K562 (cell line): ENCODE results near the gene PLCD1. TPM values are rescaled to one million over a fixed set of nuclear protein-coding genes. Genes with fewer than 3 reads are reported as not detected.
A peak's percentile ranks its signal among the peaks of the same experiment; 100 is the strongest.

Experiments
- ATAC-seq: fragments of 200-7000 bp; cut with Tn5 transposase; 3 replicates; pipeline ENCODE4 v1.9.1; 2020; ENCODE audit warnings: moderate library complexity
- BruUV-seq: library from RNA; stranded (reverse); fragments of 400-500 nt; replicated peaks from 2 replicates; lab custom pipeline; 2021; lab: Mats Ljungman, UMichigan
- CTCF ChIA-PET: fragments of 300-600 bp; formaldehyde crosslinking; extraction: SDS; loops from one replicate; lab custom pipeline; 2021; ENCODE audit warnings: low intra/inter-chr PET ratio; lab: Yijun Ruan, JAX
- POLR2A ChIA-PET: fragments of 300-600, 350-650 bp; sonication (Branson Sonifier 250); formaldehyde crosslinking; extraction: SDS; loops from one replicate; lab custom pipeline; 2021; ENCODE audit warnings: antibody characterized with exemption, inconsistent platforms; lab: Yijun Ruan, JAX
- DNase-seq, 4 experiments: peaks; one replicate each; pipeline versions ENCODE4 v3.0.0 to v3.0.0-alpha.2; 2011 to 2018; ENCODE audit warnings: low spot score in 3 of 4, mixed read lengths in 3 of 4; ENCODE audit errors: extremely low read depth in 1 of 4
- FAIRE-seq: peaks from 2 replicates; lab custom pipeline; 2011; peaks lifted over from hg19 to GRCh38; lab: Jason Lieb, UNC
- H2AFZ ChIP-seq: 2 replicates; pipeline ENCODE4 v1.6.0; 2011; ENCODE audit warnings: low read depth, low read length, control low read depth, inconsistent platforms
- H3K27ac ChIP-seq: fragments of 200-600 bp; 3 replicates; pipeline ENCODE4 v1.8.0; 2011; ENCODE audit warnings: low read depth, mild to moderate bottlenecking, control low read depth, inconsistent platforms, low read length, moderate library complexity, mixed read lengths; ENCODE audit errors: extremely low read depth
- H3K27me3 ChIP-seq, 2 experiments: fragments of 300-600 bp in 1 of 2; 2 replicates in 1 of 2; 3 replicates in 1 of 2; pipeline versions ENCODE4 v1.6.0 to v1.8.0; 2011; ENCODE audit warnings: inconsistent platforms in 2 of 2, low read length in 2 of 2, mild to moderate bottlenecking in 1 of 2, mixed read lengths in 1 of 2, moderate library complexity in 1 of 2; ENCODE audit not compliant: control insufficient read depth in 2 of 2, insufficient read depth in 2 of 2
- H3K36me3 ChIP-seq: fragments of 300-600 bp; 3 replicates; pipeline ENCODE4 v1.8.0; 2011; ENCODE audit warnings: mild to moderate bottlenecking, low read length, inconsistent platforms; ENCODE audit not compliant: control insufficient read depth, insufficient read depth
- H3K4me1 ChIP-seq, 2 experiments: fragments of 200-600 bp in 1 of 2; replicated peaks in 1 of 2; 2 replicates in 1 of 2; 3 replicates in 1 of 2; pipeline versions ENCODE4 v1.5.1 to v1.8.0; 2011; ENCODE audit warnings: inconsistent platforms in 2 of 2, low read length in 2 of 2, mild to moderate bottlenecking in 1 of 2, mixed read lengths in 1 of 2, moderate library complexity in 1 of 2; ENCODE audit not compliant: control insufficient read depth in 2 of 2, insufficient read depth in 2 of 2
- H3K4me2 ChIP-seq: 2 replicates; pipeline ENCODE4 v1.6.1; 2011; ENCODE audit warnings: low read length, control low read depth, inconsistent platforms, mixed read lengths; ENCODE audit not compliant: insufficient read depth
- H3K4me3 ChIP-seq: fragments of 200-600 bp; sonication (generic), shearing (Covaris generic); 2 replicates; pipeline ENCODE4 v1.5.1; 2016; ENCODE audit warnings: control low read depth, inconsistent platforms
- H3K79me2 ChIP-seq: fragments of 200-600 bp; 3 replicates; pipeline ENCODE4 v1.8.0; 2011; ENCODE audit warnings: low read length, inconsistent platforms; ENCODE audit not compliant: control insufficient read depth, insufficient read depth
- H3K9ac ChIP-seq, 2 experiments: 2 replicates each; pipeline versions ENCODE4 v1.6.0 to v1.6.1; 2011; ENCODE audit warnings: low read depth in 2 of 2, low read length in 2 of 2, control low read depth in 1 of 2, inconsistent platforms in 1 of 2, mild to moderate bottlenecking in 1 of 2, mixed read lengths in 1 of 2; ENCODE audit not compliant: insufficient read depth in 1 of 2
- H3K9me1 ChIP-seq: one replicate; pipeline ENCODE4 v1.6.0; 2011; ENCODE audit warnings: inconsistent platforms, mild to moderate bottlenecking, low read length, moderate library complexity; ENCODE audit not compliant: control insufficient read depth, insufficient read depth
- H3K9me3 ChIP-seq: replicated peaks from 2 replicates; pipeline ENCODE4 v1.5.1; 2011; ENCODE audit warnings: low read depth, low read length, inconsistent platforms; ENCODE audit not compliant: control insufficient read depth, insufficient read depth
- H4K20me1 ChIP-seq: replicated peaks from 2 replicates; pipeline ENCODE4 v1.6.1; 2011; ENCODE audit warnings: low read length, inconsistent platforms, mixed read lengths; ENCODE audit not compliant: control insufficient read depth, insufficient read depth
- RNF2 ChIP-seq: sonication (generic); IDR thresholded peaks from 2 replicates; pipeline ENCODE4 v1.6.1; 2016
- SOX6 ChIP-seq: fragments of 450-650 bp; IDR thresholded peaks from 2 replicates; pipeline ENCODE4 v1.6.1; 2014; ENCODE audit warnings: mild to moderate bottlenecking
- STAT5A ChIP-seq: IDR thresholded peaks from 2 replicates; pipeline ENCODE4 v1.6.1; 2012; ENCODE audit warnings: low read length, inconsistent platforms, borderline replicate concordance
- ZEB2 ChIP-seq: fragments of 450-650 bp; IDR thresholded peaks from 2 replicates; pipeline ENCODE4 v1.6.1; 2016
- WGBS: fragments of 100-300 bp; shearing (Covaris generic); methylation state at CpG from one replicate; pipeline ENCODE4 v1.1.6; 2016; ENCODE audit warnings: low coverage, mixed read lengths; ENCODE audit not compliant: insufficient coverage; ENCODE audit errors: missing lambda C conversion rate; 5-methylcytosine and 5-hydroxymethylcytosine counted together
- in situ Hi-C: fragments of 300-500 bp; cut with MboI; formaldehyde crosslinking; loops from 4 replicates; pipeline ENCODE4 v1.15.0; 2018; ENCODE audit warnings: inconsistent platforms, mixed read lengths
- intact Hi-C: fragments of 100-400 bp; cut with micrococcal nuclease; formaldehyde crosslinking; loops from 2 replicates; pipeline ENCODE4 v1.14.2; 2022
- polyA plus RNA-seq, 8 experiments: library from polyadenylated mRNA; depleted of rRNA in 4 of 8; stranded (reverse) in 5 of 8; unstranded in 3 of 8; fragments of >200 nt; fragmentation: Nextera tagmentation in 2 of 8; fragmentation: Illumina TruSeq in 1 of 8; extraction: Ambion mirVana in 2 of 8; extraction: Trizol in 1 of 8; gene quantifications; 2 replicates each; pipeline versions ENCODE4 v1.2.1 to v1.2.3, GENCODE V29; 2011 to 2014; ENCODE audit warnings: inconsistent platforms in 1 of 8, missing spikeins in 1 of 8
- total RNA-seq, 7 experiments: library from RNA; depleted of rRNA in 6 of 7; stranded (reverse); fragments of >200 nt in 6 of 7; fragmentation: Illumina TruSeq in 2 of 7; extraction: Trizol in 2 of 7; gene quantifications; 2 replicates each; pipeline versions ENCODE4 v1.2.1 to v1.2.3, GENCODE V29; 2011 to 2021; ENCODE audit warnings: low replicate concordance in 1 of 7
- TF ChIP-seq, protein P1 (sequence below), 2 experiments: fragments of 450-650 bp in 1 of 2; sonication (generic) in 1 of 2; formaldehyde crosslinking; conservative IDR thresholded peaks; 2 replicates each; pipeline versions ENCODE4 v1.4.0 to v1.8.1; 2020 to 2022; ENCODE audit warnings: mild to moderate bottlenecking in 1 of 2, missing genetic modification reagents in 1 of 2
- TF ChIP-seq, protein P2 (sequence below), 2 experiments: fragments of 450-650 bp; IDR thresholded peaks; 2 replicates each; pipeline ENCODE4 v1.6.1; 2018; ENCODE audit warnings: mild to moderate bottlenecking in 2 of 2, low read depth in 1 of 2; ENCODE audit not compliant: partially characterized antibody in 2 of 2
- TF ChIP-seq, protein P3 (sequence below): fragments of 450-650 bp; IDR thresholded peaks from 2 replicates; pipeline ENCODE4 v1.6.1; 2017; ENCODE audit warnings: antibody characterized with exemption, mild to moderate bottlenecking
- TF ChIP-seq, protein P4 (sequence below), 2 experiments: IDR thresholded peaks; 2 replicates each; pipeline ENCODE4 v1.6.1; 2012; ENCODE audit warnings: improper control_type of control experiment in 2 of 2, low read depth in 2 of 2, low read length in 2 of 2, borderline replicate concordance in 1 of 2

PLCD1 gene
- total and polyA plus RNA-seq, 9 of the 15 experiments (the other 6 are each of a cell fraction or from before 2014, with no cell fraction given) = 5.4 to 209 (median 116) TPM

DNA sequence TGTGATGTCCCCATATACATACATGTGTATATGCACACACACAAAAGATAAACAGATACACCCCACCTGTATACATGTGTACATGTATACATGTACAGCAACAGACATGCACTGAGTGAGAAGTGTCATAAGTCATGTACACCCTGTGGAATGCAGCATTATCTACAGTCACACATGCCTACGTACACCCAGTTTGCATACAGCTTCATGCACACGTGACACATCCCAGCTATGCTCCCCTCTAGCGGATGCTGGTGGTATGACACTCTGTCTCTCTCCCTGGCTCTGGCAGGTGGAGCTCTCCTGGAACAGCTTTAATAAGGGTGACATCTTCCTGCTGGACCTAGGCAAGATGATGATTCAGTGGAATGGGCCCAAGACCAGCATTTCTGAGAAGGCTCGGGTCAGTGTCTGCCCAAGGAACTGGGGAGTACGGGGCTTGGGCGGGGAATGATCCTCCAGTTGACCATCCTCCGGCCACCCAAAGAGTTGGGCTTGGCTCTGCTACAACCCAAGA, 32.6 kb downstream of the PLCD1 start:
- in situ Hi-C loops (no loop called here), intact Hi-C loops (no loop called here)
- peaks cover 5% of the 10 kb centered on the region for H3K9me1 ChIP-seq
- peak; percentile 98 for FAIRE-seq
- 36% methylated on average over 7 of the region's 7 CpGs for WGBS
- no peaks in the 10 kb centered on the region for H4K20me1 ChIP-seq
- ChIA-PET POLR2A (interaction anchor here (0.6 to 1.4 kb wide), 7 partner anchors 10 to 124 kb away, joined by 3 to 7 read pairs (median 5); no protein-coding TSS in a partner anchor), CTCF (interaction anchor here (1.2 to 2.4 kb wide), 2 partner anchors 16 to 22 kb away, joined by 4 to 16 read pairs; no protein-coding TSS in a partner anchor)
- H3K27ac ChIP-seq = peak overlapping the region; percentile 27; the same call in 2 of the 3 replicates
- H3K79me2 ChIP-seq = peaks cover 22% of the 10 kb centered on the region
- peak overlapping the region; percentile 54; the same call in 1 of the 2 replicates for H3K4me2 ChIP-seq
- no TSS peak for BruUV-seq
- no peak overlapping the region; a peak in 1 of 4 replicates for H3K9ac ChIP-seq
- H3K4me3 ChIP-seq = no peak overlapping the region
- peak overlapping the region; percentile 71 for H2AFZ ChIP-seq
- peak; percentile 50 for ATAC-seq
- peaks cover 61% of the 10 kb centered on the region in 2 experiments for H3K4me1 ChIP-seq
- peaks cover 53% of the 10 kb centered on the region for H3K36me3 ChIP-seq
- DNase-seq = peak; percentile 69 to 95 (median 78)
- H3K9me3 ChIP-seq = no peaks in the 10 kb centered on the region
- no peaks in the 10 kb centered on the region for H3K27me3 ChIP-seq
- TF ChIP-seq ZEB2 = peak; percentile 53; the same call in 1 of the 2 replicates
- TF ChIP-seq RNF2 = 0 out of 2 replicates have a peak, but pooled peaks have one; percentile 42
- peak; percentile 61; the same call in 1 of the 2 replicates for TF ChIP-seq SOX6
- TF ChIP-seq, protein P1, sequence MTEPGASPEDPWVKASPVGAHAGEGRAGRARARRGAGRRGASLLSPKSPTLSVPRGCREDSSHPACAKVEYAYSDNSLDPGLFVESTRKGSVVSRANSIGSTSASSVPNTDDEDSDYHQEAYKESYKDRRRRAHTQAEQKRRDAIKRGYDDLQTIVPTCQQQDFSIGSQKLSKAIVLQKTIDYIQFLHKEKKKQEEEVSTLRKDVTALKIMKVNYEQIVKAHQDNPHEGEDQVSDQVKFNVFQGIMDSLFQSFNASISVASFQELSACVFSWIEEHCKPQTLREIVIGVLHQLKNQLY (CRISPR knock-in tag; conservative IDR thresholded peaks at IDR 0.05) = 0 out of 4 replicates have a peak, but pooled peaks of 1 of the 2 experiments have one; percentile 56
- TF ChIP-seq STAT5A = peak; percentile 40; the same call in 1 of the 2 replicates
- TF ChIP-seq, protein P2, sequence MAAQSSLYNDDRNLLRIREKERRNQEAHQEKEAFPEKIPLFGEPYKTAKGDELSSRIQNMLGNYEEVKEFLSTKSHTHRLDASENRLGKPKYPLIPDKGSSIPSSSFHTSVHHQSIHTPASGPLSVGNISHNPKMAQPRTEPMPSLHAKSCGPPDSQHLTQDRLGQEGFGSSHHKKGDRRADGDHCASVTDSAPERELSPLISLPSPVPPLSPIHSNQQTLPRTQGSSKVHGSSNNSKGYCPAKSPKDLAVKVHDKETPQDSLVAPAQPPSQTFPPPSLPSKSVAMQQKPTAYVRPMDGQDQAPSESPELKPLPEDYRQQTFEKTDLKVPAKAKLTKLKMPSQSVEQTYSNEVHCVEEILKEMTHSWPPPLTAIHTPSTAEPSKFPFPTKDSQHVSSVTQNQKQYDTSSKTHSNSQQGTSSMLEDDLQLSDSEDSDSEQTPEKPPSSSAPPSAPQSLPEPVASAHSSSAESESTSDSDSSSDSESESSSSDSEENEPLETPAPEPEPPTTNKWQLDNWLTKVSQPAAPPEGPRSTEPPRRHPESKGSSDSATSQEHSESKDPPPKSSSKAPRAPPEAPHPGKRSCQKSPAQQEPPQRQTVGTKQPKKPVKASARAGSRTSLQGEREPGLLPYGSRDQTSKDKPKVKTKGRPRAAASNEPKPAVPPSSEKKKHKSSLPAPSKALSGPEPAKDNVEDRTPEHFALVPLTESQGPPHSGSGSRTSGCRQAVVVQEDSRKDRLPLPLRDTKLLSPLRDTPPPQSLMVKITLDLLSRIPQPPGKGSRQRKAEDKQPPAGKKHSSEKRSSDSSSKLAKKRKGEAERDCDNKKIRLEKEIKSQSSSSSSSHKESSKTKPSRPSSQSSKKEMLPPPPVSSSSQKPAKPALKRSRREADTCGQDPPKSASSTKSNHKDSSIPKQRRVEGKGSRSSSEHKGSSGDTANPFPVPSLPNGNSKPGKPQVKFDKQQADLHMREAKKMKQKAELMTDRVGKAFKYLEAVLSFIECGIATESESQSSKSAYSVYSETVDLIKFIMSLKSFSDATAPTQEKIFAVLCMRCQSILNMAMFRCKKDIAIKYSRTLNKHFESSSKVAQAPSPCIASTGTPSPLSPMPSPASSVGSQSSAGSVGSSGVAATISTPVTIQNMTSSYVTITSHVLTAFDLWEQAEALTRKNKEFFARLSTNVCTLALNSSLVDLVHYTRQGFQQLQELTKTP (IDR thresholded peaks at IDR 0.05; ENCODE audit: low read depth in 1 of 2, partially characterized antibody in 2 of 2) = peak in 1 of 2 experiments; percentile 99
- TF ChIP-seq, protein P3, sequence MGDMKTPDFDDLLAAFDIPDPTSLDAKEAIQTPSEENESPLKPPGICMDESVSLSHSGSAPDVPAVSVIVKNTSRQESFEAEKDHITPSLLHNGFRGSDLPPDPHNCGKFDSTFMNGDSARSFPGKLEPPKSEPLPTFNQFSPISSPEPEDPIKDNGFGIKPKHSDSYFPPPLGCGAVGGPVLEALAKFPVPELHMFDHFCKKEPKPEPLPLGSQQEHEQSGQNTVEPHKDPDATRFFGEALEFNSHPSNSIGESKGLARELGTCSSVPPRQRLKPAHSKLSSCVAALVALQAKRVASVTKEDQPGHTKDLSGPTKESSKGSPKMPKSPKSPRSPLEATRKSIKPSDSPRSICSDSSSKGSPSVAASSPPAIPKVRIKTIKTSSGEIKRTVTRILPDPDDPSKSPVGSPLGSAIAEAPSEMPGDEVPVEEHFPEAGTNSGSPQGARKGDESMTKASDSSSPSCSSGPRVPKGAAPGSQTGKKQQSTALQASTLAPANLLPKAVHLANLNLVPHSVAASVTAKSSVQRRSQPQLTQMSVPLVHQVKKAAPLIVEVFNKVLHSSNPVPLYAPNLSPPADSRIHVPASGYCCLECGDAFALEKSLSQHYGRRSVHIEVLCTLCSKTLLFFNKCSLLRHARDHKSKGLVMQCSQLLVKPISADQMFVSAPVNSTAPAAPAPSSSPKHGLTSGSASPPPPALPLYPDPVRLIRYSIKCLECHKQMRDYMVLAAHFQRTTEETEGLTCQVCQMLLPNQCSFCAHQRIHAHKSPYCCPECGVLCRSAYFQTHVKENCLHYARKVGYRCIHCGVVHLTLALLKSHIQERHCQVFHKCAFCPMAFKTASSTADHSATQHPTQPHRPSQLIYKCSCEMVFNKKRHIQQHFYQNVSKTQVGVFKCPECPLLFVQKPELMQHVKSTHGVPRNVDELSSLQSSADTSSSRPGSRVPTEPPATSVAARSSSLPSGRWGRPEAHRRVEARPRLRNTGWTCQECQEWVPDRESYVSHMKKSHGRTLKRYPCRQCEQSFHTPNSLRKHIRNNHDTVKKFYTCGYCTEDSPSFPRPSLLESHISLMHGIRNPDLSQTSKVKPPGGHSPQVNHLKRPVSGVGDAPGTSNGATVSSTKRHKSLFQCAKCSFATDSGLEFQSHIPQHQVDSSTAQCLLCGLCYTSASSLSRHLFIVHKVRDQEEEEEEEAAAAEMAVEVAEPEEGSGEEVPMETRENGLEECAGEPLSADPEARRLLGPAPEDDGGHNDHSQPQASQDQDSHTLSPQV = peak; percentile 96
- TF ChIP-seq, protein P4, sequence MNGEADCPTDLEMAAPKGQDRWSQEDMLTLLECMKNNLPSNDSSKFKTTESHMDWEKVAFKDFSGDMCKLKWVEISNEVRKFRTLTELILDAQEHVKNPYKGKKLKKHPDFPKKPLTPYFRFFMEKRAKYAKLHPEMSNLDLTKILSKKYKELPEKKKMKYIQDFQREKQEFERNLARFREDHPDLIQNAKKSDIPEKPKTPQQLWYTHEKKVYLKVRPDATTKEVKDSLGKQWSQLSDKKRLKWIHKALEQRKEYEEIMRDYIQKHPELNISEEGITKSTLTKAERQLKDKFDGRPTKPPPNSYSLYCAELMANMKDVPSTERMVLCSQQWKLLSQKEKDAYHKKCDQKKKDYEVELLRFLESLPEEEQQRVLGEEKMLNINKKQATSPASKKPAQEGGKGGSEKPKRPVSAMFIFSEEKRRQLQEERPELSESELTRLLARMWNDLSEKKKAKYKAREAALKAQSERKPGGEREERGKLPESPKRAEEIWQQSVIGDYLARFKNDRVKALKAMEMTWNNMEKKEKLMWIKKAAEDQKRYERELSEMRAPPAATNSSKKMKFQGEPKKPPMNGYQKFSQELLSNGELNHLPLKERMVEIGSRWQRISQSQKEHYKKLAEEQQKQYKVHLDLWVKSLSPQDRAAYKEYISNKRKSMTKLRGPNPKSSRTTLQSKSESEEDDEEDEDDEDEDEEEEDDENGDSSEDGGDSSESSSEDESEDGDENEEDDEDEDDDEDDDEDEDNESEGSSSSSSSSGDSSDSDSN (IDR thresholded peaks at IDR 0.05; ENCODE audit: borderline replicate concordance in 1 of 2, low read depth in 2 of 2, low read length in 2 of 2) = peak in 1 of 2 experiments; percentile 48; a peak in 1 of 4 replicates
